Tibial artery (tissue), 4 donors: Measurements from ENCODE around the gene PDCD2L.

Source experiments
- DNase-seq, 2 donors: peaks; one replicate each; pipeline ENCODE4 v3.0.0-alpha.2; 2019
- H3K27ac ChIP-seq, 2 donors: fragments of 200-600 bp; sonication (generic) in 1 of 2; 1 replicate in 1 of 2; 2 replicates in 1 of 2; pipeline ENCODE4 v1.5.1; 2018 to 2019; ENCODE audit warnings: mild to moderate bottlenecking in 1 of 2
- H3K27me3 ChIP-seq, 2 donors: fragments of 200-600 bp; sonication (generic) in 1 of 2; one replicate each; pipeline versions ENCODE4 v1.5.1 to v1.6.0; 2016 to 2019
- H3K36me3 ChIP-seq, 3 donors: fragments of 200-600 bp; sonication (generic) in 2 of 3; one replicate each; pipeline ENCODE4 v1.5.1; 2016 to 2019; ENCODE audit warnings: mild to moderate bottlenecking in 2 of 3
- H3K4me1 ChIP-seq, 4 donors: fragments of 200-600 bp; sonication (generic) in 2 of 4; 1 replicate in 3 of 4; 2 replicates in 1 of 4; pipeline ENCODE4 v1.5.1; 2016 to 2019
- H3K4me3 ChIP-seq, 2 donors: fragments of 200-600 bp; sonication (generic) in 1 of 2; 1 replicate in 1 of 2; 2 replicates in 1 of 2; pipeline ENCODE4 v1.5.1; 2018 to 2019; ENCODE audit warnings: mild to moderate bottlenecking in 2 of 2
- H3K9me3 ChIP-seq, 3 donors: fragments of 200-600 bp; sonication (generic) in 1 of 3; one replicate each; pipeline ENCODE4 v1.5.1; 2016 to 2019
- intact Hi-C: fragments of 100-400 bp; cut with DNase I; formaldehyde crosslinking; loops from one replicate; pipeline ENCODE4 v1.15.0; 2023; ENCODE audit warnings: low total_unique reads
- TF ChIP-seq, protein P1 (sequence below), 2 experiments: fragments of 200-600 bp in 1 of 2; fragments of 450-650 bp in 1 of 2; IDR thresholded peaks; one replicate each; pipeline ENCODE4 v1.5.1; 2017 to 2019; ENCODE audit warnings: antibody characterized with exemption in 2 of 2, mild to moderate bottlenecking in 1 of 2, moderate library complexity in 1 of 2

The PDCD2L gene

DNA sequence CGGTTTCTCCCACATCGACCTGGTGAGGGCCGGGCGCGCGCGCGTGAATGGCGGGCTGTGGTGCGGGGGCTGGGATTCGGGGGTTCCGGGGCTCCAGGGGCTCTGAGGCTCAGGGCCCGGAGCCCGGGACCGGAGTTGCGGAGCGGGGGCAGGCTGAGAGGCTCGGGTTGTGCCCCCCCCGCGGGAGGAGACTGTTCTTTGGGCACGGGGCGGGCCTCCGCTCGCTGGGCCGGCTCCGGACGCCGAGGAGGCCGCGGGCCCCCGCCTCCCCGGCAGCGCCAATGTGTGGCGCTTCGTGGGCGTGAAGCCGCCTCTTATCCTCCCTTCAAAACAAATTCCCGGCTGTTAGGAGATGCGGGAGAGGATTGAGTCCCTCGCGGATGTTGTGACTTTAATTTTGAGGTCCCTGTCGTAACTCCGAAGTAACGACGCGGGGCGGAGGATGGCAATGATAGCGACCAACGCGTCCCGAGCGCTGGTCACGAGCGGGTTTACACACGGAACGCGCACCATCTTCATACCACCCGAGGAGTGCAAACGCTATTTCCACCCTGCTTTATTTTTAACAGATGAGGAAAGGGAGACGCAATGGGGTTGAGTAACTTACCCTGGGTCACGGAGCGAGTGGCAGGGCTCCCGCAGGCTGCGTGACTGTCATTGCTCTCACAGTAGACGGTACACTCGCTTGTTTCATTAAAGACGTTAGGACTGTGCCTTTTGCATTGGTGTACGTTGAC, 24.5 kb downstream of the PDCD2L start:
- peak overlapping the region; percentile 99 to 100 for H3K4me3 ChIP-seq
- intact Hi-C loops, result loop anchor here (5.0 kb wide), 1 partner anchor 54 kb away; the partner anchor contains the start of gene WTIP
- DNase-seq, result peak; percentile 51 to 89
- TF ChIP-seq, protein P1, sequence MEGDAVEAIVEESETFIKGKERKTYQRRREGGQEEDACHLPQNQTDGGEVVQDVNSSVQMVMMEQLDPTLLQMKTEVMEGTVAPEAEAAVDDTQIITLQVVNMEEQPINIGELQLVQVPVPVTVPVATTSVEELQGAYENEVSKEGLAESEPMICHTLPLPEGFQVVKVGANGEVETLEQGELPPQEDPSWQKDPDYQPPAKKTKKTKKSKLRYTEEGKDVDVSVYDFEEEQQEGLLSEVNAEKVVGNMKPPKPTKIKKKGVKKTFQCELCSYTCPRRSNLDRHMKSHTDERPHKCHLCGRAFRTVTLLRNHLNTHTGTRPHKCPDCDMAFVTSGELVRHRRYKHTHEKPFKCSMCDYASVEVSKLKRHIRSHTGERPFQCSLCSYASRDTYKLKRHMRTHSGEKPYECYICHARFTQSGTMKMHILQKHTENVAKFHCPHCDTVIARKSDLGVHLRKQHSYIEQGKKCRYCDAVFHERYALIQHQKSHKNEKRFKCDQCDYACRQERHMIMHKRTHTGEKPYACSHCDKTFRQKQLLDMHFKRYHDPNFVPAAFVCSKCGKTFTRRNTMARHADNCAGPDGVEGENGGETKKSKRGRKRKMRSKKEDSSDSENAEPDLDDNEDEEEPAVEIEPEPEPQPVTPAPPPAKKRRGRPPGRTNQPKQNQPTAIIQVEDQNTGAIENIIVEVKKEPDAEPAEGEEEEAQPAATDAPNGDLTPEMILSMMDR (IDR thresholded peaks at IDR 0.05), result no peak
- peaks cover 0 to 48% (median 29%) of the 10 kb centered on the region in 4 donors for H3K4me1 ChIP-seq
- H3K9me3 ChIP-seq, result no peaks in the 10 kb centered on the region
- H3K27me3 ChIP-seq, result no peaks in the 10 kb centered on the region
- peak overlapping the region; percentile 98 to 100 for H3K27ac ChIP-seq
- peaks cover 0 to 16% (median 2%) of the 10 kb centered on the region in 3 donors for H3K36me3 ChIP-seq

DNA sequence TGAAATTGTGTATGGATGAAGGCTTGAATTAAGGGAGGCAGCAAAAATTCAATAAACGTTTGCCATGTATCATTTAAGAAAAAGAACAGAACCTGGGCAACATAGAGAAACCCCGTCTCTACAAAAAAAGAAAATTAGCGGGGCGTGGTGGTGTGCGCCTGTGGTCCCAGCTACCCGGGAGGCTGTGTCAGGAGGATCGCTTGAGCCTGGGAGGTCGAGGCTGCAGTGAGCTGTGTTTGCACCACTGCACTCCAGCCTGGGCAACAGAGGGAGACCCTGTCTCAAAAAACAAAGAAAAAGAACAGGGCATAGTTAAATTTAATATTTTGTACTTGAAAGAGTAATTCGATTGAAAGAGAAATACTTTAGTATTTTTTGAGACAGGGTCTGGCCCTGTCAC, 25.4 kb downstream of the PDCD2L start:
- no peak for DNase-seq

DNA sequence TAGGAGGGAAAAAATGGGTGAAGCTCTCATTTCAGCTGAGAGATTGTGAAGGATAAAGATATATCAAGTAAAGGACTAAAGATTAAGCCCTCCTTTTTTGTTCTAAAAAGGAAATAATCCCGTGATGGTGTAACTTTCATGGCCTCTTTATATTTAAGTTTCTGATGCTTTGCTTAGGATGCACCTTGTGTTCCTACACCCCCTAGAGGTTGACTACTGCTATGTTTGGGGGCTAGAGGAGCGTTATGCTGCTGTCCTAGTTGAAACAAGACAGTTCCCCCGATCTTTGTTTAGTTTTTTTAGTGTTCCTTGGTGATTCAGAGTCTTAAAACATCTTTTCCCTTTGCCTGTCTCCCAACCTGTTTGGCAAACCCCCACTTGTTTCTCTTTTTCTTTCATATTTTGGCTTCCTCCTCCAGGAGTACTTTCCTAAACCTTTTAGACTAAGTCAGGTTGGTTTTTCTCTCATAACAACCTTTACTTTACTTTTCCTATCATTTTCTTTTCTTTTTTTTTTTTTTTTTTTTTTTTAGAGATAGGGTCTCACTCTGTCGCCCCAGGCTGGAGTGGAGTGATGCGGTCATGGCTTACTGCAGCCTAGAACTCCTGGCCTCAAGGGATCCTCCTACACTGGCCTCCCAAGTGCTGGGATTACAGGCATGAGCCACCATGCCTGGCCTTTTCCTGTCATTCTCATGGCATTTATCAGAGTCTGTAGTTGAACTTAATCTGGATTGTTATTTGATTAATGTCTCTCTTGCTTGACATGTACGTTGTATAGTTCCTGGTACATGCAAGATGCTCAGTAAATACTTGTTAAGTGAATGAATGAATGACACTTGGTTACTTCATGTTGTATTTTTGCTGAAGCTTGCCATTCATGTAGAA, 26.8 kb downstream of the PDCD2L start:
- TF ChIP-seq, protein P1 (IDR thresholded peaks at IDR 0.05), result peak; percentile 44 to 48
- Histone ChIP-seq H3K9me3 (no peaks in the 10 kb centered on the region), H3K27ac (peak overlapping the region; percentile 98 to 100), H3K36me3 (peaks cover 13 to 24% (median 20%) of the 10 kb centered on the region in 3 donors), H3K27me3 (no peaks in the 10 kb centered on the region), H3K4me3 (peak overlapping the region; percentile 99 to 100), H3K4me1 (peaks cover 0 to 71% (median 45%) of the 10 kb centered on the region in 4 donors)
- intact Hi-C loops, result no loop called here
- no peak for DNase-seq

More for the DNA sequence above, 25.4 kb downstream of the PDCD2L start:
- peaks cover 0 to 57% (median 35%) of the 10 kb centered on the region in 4 donors for H3K4me1 ChIP-seq
- H3K27ac ChIP-seq, result peak overlapping the region; percentile 98 to 100
- H3K9me3 ChIP-seq, result no peaks in the 10 kb centered on the region
- H3K4me3 ChIP-seq, result peak overlapping the region; percentile 99 to 100
- H3K36me3 ChIP-seq, result peaks cover 0 to 10% (median 8%) of the 10 kb centered on the region in 3 donors
- no peaks in the 10 kb centered on the region for H3K27me3 ChIP-seq
- TF ChIP-seq, protein P1 (IDR thresholded peaks at IDR 0.05), result no peak
- intact Hi-C loops, result loop anchor here (5.0 kb wide), 1 partner anchor 53 kb away; the partner anchor contains the start of gene WTIP

DNA sequence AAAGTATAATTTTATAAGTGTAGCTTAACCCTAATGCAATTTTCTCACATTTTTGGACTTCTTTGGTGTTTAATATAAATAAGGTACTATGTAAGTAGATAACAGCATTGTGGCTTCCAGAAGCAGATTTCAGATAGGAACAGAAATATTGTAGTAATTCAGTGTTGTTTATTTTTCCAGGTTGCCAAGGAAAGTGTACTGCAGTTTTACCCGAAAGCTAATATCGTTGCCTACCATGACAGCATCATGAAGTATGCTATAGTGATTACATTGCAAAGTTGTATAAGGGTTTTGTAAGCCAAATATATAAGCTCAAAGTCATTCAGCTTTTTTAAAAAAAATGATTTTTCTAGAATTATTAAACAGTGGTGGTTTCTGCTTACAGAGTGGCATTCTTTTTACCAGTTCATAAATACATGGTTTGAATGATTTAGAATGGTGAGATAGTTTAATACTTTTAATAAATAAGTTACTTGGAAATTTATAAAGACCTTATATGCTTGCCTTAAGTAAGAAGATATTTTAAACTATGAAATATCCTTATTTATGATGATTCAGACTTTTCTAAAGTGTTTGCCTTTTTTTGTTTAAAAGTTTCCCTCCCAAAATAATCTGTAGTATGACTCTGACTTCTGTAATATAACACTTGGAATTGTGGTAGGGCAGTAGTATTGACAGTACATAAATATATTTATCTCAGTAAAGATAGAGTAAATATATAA, 27.6 kb downstream of the PDCD2L start:
- intact Hi-C loops, result no loop called here
- TF ChIP-seq, protein P1 (IDR thresholded peaks at IDR 0.05), result no peak
- Histone ChIP-seq H3K4me3 (peak overlapping the region; percentile 99 to 100), H3K27ac (peak overlapping the region; percentile 98 to 100), H3K4me1 (peaks cover 0 to 80% (median 48%) of the 10 kb centered on the region in 4 donors), H3K9me3 (no peaks in the 10 kb centered on the region), H3K27me3 (no peaks in the 10 kb centered on the region), H3K36me3 (peaks cover 21 to 31% (median 29%) of the 10 kb centered on the region in 3 donors)
- DNase-seq, result no peak

DNA sequence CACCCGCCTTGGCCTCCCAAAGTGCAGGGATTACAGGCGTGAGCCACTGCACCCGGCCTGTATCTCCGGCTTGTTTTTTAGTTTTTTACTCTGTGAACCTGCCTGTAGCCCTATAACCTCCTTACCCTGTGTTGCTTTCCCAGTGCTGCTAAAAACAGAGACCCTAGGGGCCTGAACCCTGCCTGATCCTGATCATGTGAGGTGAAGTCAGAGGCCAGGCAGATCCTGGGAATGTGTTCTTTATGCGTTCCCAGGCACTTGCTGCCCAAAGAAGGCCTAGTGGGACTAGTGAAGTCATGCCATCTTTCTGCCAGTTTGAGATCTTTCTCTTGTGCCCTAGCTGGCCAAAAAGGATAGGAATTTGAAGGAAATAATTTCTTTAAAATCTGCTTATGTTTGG, 28.6 kb downstream of the PDCD2L start:
- Histone ChIP-seq H3K27me3 (no peaks in the 10 kb centered on the region), H3K27ac (peak overlapping the region; percentile 98 to 100), H3K4me1 (peaks cover 0 to 84% (median 51%) of the 10 kb centered on the region in 4 donors), H3K9me3 (no peaks in the 10 kb centered on the region), H3K4me3 (peak overlapping the region in 1 of 2 donors; percentile 7), H3K36me3 (peaks cover 30 to 40% (median 38%) of the 10 kb centered on the region in 3 donors)
- TF ChIP-seq, protein P1 (IDR thresholded peaks at IDR 0.05), result no peak
- intact Hi-C loops, result no loop called here
- DNase-seq, result peak; percentile 76 to 93
